Ishikawa (cell line): Measurements from ENCODE around the gene CCDC78.

Experiments
- CREB1 ChIP-seq: IDR thresholded peaks from 2 replicates; pipeline ENCODE4 v1.6.1; 2012; ENCODE audit warnings: low read depth
- EGR1 ChIP-seq: IDR thresholded peaks from 2 replicates; pipeline ENCODE4 v1.6.1; 2012
- EP300 ChIP-seq: IDR thresholded peaks from 2 replicates; pipeline ENCODE4 v1.6.1; 2012; ENCODE audit warnings: borderline replicate concordance
- FOXM1 ChIP-seq: IDR thresholded peaks from 2 replicates; pipeline ENCODE4 v1.6.1; 2012; ENCODE audit warnings: low read depth, borderline replicate concordance
- TAF1 ChIP-seq: IDR thresholded peaks from 2 replicates; pipeline ENCODE4 v1.6.1; 2012; ENCODE audit warnings: low read depth, mild to moderate bottlenecking
- TCF12 ChIP-seq: IDR thresholded peaks from 2 replicates; pipeline ENCODE4 v1.6.1; 2012; ENCODE audit warnings: low read depth
- YY1 ChIP-seq: IDR thresholded peaks from 2 replicates; pipeline ENCODE4 v1.6.1; 2012; ENCODE audit warnings: low read depth
- ZBTB7A ChIP-seq: IDR thresholded peaks from 2 replicates; pipeline ENCODE4 v1.6.1; 2012; ENCODE audit warnings: low read depth
- TF ChIP-seq, protein P1 (sequence below): IDR thresholded peaks from 2 replicates; pipeline ENCODE4 v1.6.1; 2012
- TF ChIP-seq, protein P2 (sequence below): IDR thresholded peaks from 2 replicates; pipeline ENCODE4 v1.6.1; 2012
- TF ChIP-seq, protein P3 (sequence below): IDR thresholded peaks from 2 replicates; pipeline ENCODE4 v1.6.1; 2012; ENCODE audit warnings: low read depth, mild to moderate bottlenecking

DNA sequence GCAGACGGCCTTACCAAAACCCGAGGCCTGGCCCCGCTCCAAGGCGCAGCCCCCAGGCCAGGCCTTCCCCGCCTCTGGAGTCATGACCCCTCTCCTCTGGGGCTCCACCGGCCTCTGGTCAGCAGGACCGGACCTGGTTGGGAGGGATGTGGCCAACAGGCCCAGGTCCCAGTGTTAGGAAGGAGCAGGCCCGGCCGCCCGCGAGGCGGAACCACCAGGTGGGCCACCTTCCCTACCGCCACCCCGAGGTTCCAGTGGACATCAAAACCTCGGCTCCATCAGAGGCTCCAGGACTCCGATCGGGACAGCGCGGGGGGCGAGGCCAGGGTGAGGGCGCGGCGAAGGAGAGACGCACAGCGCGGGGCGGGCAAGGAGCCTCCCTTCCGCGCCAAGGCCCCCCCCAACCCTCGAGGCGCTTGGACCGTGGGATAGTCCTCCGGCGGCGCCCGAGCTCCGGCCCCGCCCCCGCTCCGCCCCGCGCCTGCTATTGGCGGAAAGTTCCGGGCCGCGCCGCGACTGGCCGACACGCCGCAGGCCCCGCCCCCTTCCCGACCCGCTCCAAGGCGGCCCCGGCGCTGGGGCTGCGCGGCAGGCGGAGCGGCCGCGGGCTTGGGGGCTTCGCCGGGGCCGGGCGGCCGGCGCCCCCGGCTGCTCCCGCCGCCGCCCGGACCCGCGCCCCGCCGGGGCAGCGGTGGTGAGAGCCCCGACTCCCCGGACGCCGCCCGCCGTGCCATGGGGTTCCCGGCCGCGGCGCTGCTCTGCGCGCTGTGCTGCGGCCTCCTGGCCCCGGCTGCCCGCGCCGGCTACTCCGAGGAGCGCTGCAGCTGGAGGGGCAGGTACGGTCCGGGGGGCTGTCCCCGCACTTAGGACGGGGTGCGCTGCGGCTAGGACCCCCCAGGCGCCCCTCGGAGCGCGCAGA is 11.4 kb downstream of the CCDC78 start, which contains the start of gene METRN:
- no peak for TF ChIP-seq YY1
- TF ChIP-seq EP300 = no peak
- no peak for TF ChIP-seq TCF12
- TF ChIP-seq TAF1 = no peak
- TF ChIP-seq, protein P1, sequence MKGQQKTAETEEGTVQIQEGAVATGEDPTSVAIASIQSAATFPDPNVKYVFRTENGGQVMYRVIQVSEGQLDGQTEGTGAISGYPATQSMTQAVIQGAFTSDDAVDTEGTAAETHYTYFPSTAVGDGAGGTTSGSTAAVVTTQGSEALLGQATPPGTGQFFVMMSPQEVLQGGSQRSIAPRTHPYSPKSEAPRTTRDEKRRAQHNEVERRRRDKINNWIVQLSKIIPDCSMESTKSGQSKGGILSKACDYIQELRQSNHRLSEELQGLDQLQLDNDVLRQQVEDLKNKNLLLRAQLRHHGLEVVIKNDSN = no peak
- no peak for TF ChIP-seq FOXM1
- TF ChIP-seq, protein P2, sequence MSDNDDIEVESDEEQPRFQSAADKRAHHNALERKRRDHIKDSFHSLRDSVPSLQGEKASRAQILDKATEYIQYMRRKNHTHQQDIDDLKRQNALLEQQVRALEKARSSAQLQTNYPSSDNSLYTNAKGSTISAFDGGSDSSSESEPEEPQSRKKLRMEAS = peak; percentile 90
- TF ChIP-seq ZBTB7A = no peak
- no peak for TF ChIP-seq CREB1
- no peak for TF ChIP-seq EGR1
- TF ChIP-seq, protein P3, sequence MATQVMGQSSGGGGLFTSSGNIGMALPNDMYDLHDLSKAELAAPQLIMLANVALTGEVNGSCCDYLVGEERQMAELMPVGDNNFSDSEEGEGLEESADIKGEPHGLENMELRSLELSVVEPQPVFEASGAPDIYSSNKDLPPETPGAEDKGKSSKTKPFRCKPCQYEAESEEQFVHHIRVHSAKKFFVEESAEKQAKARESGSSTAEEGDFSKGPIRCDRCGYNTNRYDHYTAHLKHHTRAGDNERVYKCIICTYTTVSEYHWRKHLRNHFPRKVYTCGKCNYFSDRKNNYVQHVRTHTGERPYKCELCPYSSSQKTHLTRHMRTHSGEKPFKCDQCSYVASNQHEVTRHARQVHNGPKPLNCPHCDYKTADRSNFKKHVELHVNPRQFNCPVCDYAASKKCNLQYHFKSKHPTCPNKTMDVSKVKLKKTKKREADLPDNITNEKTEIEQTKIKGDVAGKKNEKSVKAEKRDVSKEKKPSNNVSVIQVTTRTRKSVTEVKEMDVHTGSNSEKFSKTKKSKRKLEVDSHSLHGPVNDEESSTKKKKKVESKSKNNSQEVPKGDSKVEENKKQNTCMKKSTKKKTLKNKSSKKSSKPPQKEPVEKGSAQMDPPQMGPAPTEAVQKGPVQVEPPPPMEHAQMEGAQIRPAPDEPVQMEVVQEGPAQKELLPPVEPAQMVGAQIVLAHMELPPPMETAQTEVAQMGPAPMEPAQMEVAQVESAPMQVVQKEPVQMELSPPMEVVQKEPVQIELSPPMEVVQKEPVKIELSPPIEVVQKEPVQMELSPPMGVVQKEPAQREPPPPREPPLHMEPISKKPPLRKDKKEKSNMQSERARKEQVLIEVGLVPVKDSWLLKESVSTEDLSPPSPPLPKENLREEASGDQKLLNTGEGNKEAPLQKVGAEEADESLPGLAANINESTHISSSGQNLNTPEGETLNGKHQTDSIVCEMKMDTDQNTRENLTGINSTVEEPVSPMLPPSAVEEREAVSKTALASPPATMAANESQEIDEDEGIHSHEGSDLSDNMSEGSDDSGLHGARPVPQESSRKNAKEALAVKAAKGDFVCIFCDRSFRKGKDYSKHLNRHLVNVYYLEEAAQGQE = no peak
